HEK293 (cell line): Measurements from ENCODE around the gene KIAA0319L.

Experiments used
- BCL11B ChIP-seq: fragments of 450-650 bp; formaldehyde crosslinking; IDR thresholded peaks from 2 replicates; pipeline ENCODE4 v1.5.1; 2016; ENCODE audit warnings: low read depth, missing biosample characterization, missing genetic modification characterization
- GFI1B ChIP-seq: fragments of 450-650 bp; formaldehyde crosslinking; IDR thresholded peaks from 2 replicates; pipeline ENCODE4 v1.5.1; 2016; ENCODE audit warnings: missing biosample characterization, missing genetic modification characterization
- PRDM2 ChIP-seq: fragments of 450-650 bp; formaldehyde crosslinking; IDR thresholded peaks from 2 replicates; pipeline ENCODE4 v1.5.1; 2016; ENCODE audit warnings: missing biosample characterization, missing genetic modification characterization, borderline replicate concordance
- YY2 ChIP-seq: fragments of 450-650 bp; formaldehyde crosslinking; IDR thresholded peaks from 2 replicates; pipeline ENCODE4 v1.5.1; 2016; ENCODE audit warnings: missing biosample characterization, missing genetic modification characterization
- ZBTB20 ChIP-seq: fragments of 450-650 bp; formaldehyde crosslinking; IDR thresholded peaks from 2 replicates; pipeline ENCODE4 v1.5.1; 2016; ENCODE audit warnings: missing biosample characterization, missing genetic modification characterization
- ZBTB21 ChIP-seq: fragments of 450-650 bp; formaldehyde crosslinking; IDR thresholded peaks from 2 replicates; pipeline ENCODE4 v1.5.1; 2017; ENCODE audit warnings: missing biosample characterization, missing genetic modification characterization
- ZBTB48 ChIP-seq: fragments of 450-650 bp; formaldehyde crosslinking; IDR thresholded peaks from 2 replicates; pipeline ENCODE4 v1.5.1; 2016; ENCODE audit warnings: missing biosample characterization, missing genetic modification characterization
- ZNF211 ChIP-seq: fragments of 450-650 bp; formaldehyde crosslinking; IDR thresholded peaks from 2 replicates; pipeline ENCODE4 v1.5.1; 2016; ENCODE audit warnings: low read depth, missing biosample characterization, missing genetic modification characterization
- ZNF280D ChIP-seq: fragments of 450-650 bp; formaldehyde crosslinking; IDR thresholded peaks from 2 replicates; pipeline ENCODE4 v1.5.1; 2016; ENCODE audit warnings: missing biosample characterization, missing genetic modification characterization
- ZNF398 ChIP-seq: fragments of 450-650 bp; formaldehyde crosslinking; IDR thresholded peaks from 2 replicates; pipeline ENCODE4 v1.5.1; 2017; ENCODE audit warnings: missing biosample characterization, missing genetic modification characterization
- ZNF473 ChIP-seq: fragments of 450-650 bp; formaldehyde crosslinking; IDR thresholded peaks from 2 replicates; pipeline ENCODE4 v1.5.1; 2017; ENCODE audit warnings: missing biosample characterization, missing genetic modification characterization
- ZNF548 ChIP-seq: fragments of 450-650 bp; formaldehyde crosslinking; IDR thresholded peaks from 2 replicates; pipeline ENCODE4 v1.5.1; 2016; ENCODE audit warnings: missing biosample characterization, missing genetic modification characterization
- ZNF561 ChIP-seq: fragments of 450-650 bp; IDR thresholded peaks from 2 replicates; pipeline ENCODE4 v1.5.1; 2018; ENCODE audit warnings: missing biosample characterization, missing genetic modification characterization, borderline replicate concordance
- ZNF580 ChIP-seq: fragments of 450-650 bp; formaldehyde crosslinking; IDR thresholded peaks from 2 replicates; pipeline ENCODE4 v1.5.1; 2016; ENCODE audit warnings: missing biosample characterization, missing genetic modification characterization
- ZNF585B ChIP-seq: fragments of 450-650 bp; formaldehyde crosslinking; IDR thresholded peaks from 2 replicates; pipeline ENCODE4 v1.5.1; 2016; ENCODE audit warnings: missing biosample characterization, missing genetic modification characterization
- ZNF610 ChIP-seq: fragments of 450-650 bp; formaldehyde crosslinking; IDR thresholded peaks from 2 replicates; pipeline ENCODE4 v1.5.1; 2016; ENCODE audit warnings: missing biosample characterization, missing genetic modification characterization, borderline replicate concordance
- ZNF623 ChIP-seq: fragments of 450-650 bp; formaldehyde crosslinking; IDR thresholded peaks from 2 replicates; pipeline ENCODE4 v1.5.1; 2016; ENCODE audit warnings: missing biosample characterization, missing genetic modification characterization
- ZNF626 ChIP-seq: fragments of 450-650 bp; sonication (Bioruptor Pico); formaldehyde crosslinking; IDR thresholded peaks from 2 replicates; pipeline ENCODE4 v1.5.1; 2018; ENCODE audit warnings: missing biosample characterization, missing genetic modification characterization, inconsistent platforms
- ZNF701 ChIP-seq: fragments of 450-650 bp; formaldehyde crosslinking; IDR thresholded peaks from 2 replicates; pipeline ENCODE4 v1.5.1; 2016; ENCODE audit warnings: missing biosample characterization, missing genetic modification characterization
- ZNF76 ChIP-seq: fragments of 450-650 bp; formaldehyde crosslinking; IDR thresholded peaks from 2 replicates; pipeline ENCODE4; 2016; ENCODE audit warnings: low read depth, missing biosample characterization, missing genetic modification characterization, borderline replicate concordance
- ZNF792 ChIP-seq: fragments of 450-650 bp; formaldehyde crosslinking; IDR thresholded peaks from 2 replicates; pipeline ENCODE4 v1.5.1; 2016; ENCODE audit warnings: missing biosample characterization, missing genetic modification characterization
- ZSCAN23 ChIP-seq: fragments of 450-650 bp; formaldehyde crosslinking; IDR thresholded peaks from 2 replicates; pipeline ENCODE4 v1.5.1; 2016; ENCODE audit warnings: missing biosample characterization, missing genetic modification characterization
- TF ChIP-seq, protein P1 (sequence below): fragments of 450-650 bp; formaldehyde crosslinking; IDR thresholded peaks from 2 replicates; pipeline ENCODE4 v1.5.1; 2017; ENCODE audit warnings: missing biosample characterization, missing genetic modification characterization
- TF ChIP-seq, protein P2 (sequence below): fragments of 450-650 bp; formaldehyde crosslinking; IDR thresholded peaks from 2 replicates; pipeline ENCODE4 v1.5.1; 2016; ENCODE audit warnings: missing biosample characterization, missing genetic modification characterization

The KIAA0319L gene

DNA sequence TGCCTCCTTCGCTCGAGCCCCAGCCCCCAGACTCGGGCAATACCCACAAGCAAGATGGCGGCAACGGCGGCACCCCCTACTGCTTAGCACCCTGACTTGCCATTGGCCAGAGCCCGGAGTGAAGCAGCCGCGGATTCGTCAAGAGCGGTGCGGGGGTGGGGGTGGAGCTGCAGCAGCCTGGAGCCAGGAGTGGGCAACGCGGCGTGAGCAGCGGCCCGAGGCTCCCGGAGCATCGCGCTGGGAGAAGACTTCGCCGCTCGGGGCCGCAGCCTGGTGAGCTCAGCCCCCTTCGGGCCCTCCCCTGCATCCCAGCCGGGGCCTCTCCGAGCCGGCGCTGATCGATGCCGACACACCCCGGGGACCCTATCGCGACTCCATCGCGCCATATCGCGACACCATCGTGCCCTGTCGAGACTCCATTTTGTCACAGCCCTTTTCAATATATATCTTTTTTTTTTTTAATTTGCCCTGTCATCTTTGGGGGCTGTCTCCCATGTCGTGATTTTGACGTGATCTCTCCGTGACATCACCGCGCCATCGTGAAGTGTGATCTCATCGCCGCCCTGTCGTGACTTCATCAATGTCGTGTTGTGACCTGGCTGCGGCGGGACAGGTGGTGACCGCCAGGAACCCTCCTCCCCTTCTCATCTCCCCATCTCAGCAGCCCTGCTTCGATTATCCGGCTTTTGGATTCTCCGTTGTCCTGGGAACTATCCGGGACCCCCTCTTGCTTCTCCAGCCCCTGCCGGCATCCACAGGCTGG, 589 bp upstream of the KIAA0319L start, which contains the start of gene NCDN (continued):
- TF ChIP-seq ZNF280D (0 out of 2 replicates have a peak, but pooled peaks have one; percentile 34), ZBTB21 (tag by site-specific recombination) (peak; percentile 81), ZNF211 (tag by site-specific recombination) (no peak), ZBTB20 (tag by site-specific recombination) (peak; percentile 31; the same call in 1 of the 2 replicates), ZNF76 (peak; percentile 94), ZNF585B (0 out of 2 replicates have a peak, but pooled peaks have one; percentile 20), BCL11B (tag by site-specific recombination) (0 out of 2 replicates have a peak, but pooled peaks have one; percentile 72), ZNF701 (tag by site-specific recombination) (no peak), ZNF626 (tag by site-specific recombination) (no peak), ZNF792 (tag by site-specific recombination) (no peak), ZNF580 (tag by site-specific recombination) (peak; percentile 91; the same call in 1 of the 2 replicates), ZNF610 (peak; percentile 75; the same call in 1 of the 2 replicates), ZNF548 (no peak), ZNF473 (tag by site-specific recombination) (no peak), GFI1B (0 out of 2 replicates have a peak, but pooled peaks have one; percentile 29), ZNF398 (tag by site-specific recombination) (no peak), ZSCAN23 (tag by site-specific recombination) (0 out of 2 replicates have a peak, but pooled peaks have one; percentile 10), ZNF623 (tag by site-specific recombination) (peak; percentile 34; the same call in 1 of the 2 replicates), YY2 (tag by site-specific recombination) (peak; percentile 98), ZBTB48 (peak; percentile 16; the same call in 1 of the 2 replicates), ZNF561 (tag by site-specific recombination) (peak; percentile 36), PRDM2 (0 out of 2 replicates have a peak, but pooled peaks have one; percentile 69)
- TF ChIP-seq, protein P1, sequence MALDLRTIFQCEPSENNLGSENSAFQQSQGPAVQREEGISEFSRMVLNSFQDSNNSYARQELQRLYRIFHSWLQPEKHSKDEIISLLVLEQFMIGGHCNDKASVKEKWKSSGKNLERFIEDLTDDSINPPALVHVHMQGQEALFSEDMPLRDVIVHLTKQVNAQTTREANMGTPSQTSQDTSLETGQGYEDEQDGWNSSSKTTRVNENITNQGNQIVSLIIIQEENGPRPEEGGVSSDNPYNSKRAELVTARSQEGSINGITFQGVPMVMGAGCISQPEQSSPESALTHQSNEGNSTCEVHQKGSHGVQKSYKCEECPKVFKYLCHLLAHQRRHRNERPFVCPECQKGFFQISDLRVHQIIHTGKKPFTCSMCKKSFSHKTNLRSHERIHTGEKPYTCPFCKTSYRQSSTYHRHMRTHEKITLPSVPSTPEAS, result peak; percentile 50
- TF ChIP-seq, protein P2, sequence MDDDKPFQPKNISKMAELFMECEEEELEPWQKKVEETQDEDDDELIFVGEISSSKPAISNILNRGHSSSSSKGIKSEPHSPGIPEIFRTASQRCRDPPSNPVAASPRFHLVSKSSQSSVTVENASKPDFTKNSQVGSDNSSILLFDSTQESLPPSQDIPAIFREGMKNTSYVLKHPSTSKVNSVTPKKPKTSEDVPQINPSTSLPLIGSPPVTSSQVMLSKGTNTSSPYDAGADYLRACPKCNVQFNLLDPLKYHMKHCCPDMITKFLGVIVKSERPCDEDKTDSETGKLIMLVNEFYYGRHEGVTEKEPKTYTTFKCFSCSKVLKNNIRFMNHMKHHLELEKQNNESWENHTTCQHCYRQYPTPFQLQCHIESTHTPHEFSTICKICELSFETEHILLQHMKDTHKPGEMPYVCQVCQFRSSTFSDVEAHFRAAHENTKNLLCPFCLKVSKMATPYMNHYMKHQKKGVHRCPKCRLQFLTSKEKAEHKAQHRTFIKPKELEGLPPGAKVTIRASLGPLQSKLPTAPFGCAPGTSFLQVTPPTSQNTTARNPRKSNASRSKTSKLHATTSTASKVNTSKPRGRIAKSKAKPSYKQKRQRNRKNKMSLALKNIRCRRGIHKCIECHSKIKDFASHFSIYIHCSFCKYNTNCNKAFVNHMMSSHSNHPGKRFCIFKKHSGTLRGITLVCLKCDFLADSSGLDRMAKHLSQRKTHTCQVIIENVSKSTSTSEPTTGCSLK (tag by site-specific recombination), result no peak
